GM10266 (cell line): ENCODE data around the gene ACVR1.

Experiments used
- DNase-seq: peaks from one replicate; pipeline ENCODE4 v3.0.0; 2012; ENCODE audit errors: extremely low spot score
- TF ChIP-seq, protein P1 (sequence below): IDR thresholded peaks from 2 replicates; pipeline ENCODE4 v1.5.1; 2012; ENCODE audit warnings: mild to moderate bottlenecking, low read depth; ENCODE audit not compliant: control insufficient read depth, insufficient read depth; ENCODE audit errors: missing control alignments

Gene ACVR1

DNA sequence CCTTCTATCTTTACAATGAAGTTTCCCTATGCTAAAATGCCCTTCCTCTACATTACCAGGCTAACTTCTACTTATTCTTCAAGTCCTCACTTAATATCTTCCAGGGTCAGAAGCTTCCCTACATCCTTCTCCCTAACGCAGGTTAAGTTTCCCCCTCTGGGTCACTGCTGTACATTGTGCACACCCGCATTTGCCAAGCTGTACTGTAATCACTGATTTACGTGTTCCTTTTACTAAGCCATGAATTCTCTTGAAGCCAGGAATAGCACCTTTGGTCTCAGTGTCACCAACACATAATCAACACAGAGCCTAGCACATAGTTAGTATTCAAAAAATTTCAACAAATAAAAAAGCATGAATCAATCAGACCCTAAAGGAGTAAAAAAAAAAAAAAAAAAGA, 22.3 kb downstream of the ACVR1 start:
- TF ChIP-seq, protein P1, sequence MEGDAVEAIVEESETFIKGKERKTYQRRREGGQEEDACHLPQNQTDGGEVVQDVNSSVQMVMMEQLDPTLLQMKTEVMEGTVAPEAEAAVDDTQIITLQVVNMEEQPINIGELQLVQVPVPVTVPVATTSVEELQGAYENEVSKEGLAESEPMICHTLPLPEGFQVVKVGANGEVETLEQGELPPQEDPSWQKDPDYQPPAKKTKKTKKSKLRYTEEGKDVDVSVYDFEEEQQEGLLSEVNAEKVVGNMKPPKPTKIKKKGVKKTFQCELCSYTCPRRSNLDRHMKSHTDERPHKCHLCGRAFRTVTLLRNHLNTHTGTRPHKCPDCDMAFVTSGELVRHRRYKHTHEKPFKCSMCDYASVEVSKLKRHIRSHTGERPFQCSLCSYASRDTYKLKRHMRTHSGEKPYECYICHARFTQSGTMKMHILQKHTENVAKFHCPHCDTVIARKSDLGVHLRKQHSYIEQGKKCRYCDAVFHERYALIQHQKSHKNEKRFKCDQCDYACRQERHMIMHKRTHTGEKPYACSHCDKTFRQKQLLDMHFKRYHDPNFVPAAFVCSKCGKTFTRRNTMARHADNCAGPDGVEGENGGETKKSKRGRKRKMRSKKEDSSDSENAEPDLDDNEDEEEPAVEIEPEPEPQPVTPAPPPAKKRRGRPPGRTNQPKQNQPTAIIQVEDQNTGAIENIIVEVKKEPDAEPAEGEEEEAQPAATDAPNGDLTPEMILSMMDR = no peak
- no peak for DNase-seq

DNA sequence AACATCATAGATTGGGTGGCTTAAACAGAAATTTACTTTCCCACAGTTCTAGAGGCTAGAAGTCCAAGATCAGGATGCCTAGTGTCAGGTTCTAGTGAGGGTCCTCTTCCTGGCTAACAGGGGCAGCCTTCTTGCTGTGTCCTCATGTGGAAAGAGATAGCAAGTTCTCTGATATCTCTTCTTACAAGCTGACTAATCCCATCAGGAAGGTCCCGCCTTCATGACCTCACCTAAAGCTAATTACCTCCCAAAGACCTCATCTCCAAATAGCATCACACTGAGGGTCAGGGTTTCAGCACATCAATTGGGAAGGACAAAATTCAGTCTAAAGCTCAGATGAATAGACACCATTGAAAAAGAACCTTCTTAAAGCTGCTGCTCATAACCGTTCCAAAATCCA, 22.9 kb downstream of the ACVR1 start:
- TF ChIP-seq, protein P1 = no peak
- no peak for DNase-seq

DNA sequence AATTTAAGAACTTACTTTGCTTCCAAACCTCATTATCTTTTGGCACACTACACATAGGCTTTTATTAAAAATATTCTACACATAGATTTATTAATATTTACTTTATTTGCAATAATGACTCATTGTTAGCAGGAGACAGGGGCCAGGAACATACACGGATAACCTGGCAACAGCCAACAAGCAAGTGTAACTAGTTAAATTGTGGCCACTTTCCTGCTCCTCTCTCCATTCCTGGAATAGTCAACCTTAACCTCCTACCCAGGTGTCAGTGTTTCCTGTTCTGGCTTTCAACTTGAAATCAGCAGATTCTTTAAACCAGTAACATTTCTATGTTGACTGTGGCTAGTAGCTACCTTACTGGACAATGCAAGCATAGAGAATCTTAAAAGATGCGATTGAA, 26.5 kb downstream of the ACVR1 start:
- TF ChIP-seq, protein P1 = no peak
- DNase-seq = no peak

DNA sequence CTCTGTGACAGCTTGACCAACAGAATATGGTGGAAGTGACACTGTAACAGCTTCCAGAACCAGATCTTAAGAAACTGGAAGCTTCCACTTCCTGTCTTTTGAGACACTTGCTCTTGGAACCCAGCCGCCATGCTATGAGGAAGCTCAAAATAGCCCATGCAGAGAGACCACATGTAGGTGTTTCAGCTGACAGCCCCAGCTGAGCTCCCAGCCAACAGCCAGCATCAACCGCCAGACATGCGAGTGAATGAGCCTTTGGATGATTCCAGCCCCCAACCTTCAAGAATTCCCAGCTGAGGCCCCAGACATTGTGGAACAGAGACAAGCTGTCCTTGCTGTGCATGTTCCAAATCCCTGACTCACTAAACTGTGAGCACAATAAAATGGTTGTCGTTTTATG, 27.9 kb downstream of the ACVR1 start:
- DNase-seq = no peak
- TF ChIP-seq, protein P1 = no peak

DNA sequence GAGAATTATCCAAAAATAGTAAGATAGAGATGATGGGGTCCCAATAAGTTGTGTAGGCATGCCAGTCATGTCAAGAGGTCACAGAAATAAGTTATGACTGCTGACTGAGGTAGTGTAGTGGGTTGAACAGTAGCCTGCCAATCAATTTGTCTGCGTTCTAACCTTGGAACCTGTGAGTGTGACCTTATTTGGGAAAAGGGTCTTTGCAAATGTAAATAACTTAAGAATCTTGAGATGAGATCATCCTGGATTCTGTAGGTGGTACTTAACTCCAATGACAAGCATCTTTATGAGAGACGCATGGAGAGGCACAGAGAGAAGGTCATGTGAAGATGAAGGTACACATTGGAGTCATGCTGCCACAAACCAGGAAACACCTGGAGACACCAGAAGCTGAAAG, 31.0 kb downstream of the ACVR1 start:
- TF ChIP-seq, protein P1 = no peak
- no peak for DNase-seq

DNA sequence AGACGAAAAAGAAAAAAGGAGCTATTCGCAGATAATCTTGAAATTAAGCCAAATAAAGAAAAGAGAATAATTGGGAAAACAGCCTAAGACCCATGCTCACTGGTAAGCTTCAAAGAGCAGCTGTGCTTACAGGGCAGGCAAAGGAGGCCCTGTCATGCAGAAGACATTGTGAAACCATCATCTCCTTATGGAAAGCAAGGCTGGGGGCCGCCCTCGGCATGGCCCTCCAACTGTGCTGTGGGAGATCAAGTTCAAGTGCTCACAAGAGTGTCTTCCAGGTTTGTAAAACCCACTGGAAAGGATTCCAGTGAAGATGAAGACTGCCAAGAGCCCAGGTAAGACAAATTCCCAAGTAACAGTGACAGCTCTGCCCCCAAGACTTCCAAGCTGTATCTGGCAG, 32.2 kb downstream of the ACVR1 start:
- DNase-seq = no peak
- TF ChIP-seq, protein P1 = no peak

DNA sequence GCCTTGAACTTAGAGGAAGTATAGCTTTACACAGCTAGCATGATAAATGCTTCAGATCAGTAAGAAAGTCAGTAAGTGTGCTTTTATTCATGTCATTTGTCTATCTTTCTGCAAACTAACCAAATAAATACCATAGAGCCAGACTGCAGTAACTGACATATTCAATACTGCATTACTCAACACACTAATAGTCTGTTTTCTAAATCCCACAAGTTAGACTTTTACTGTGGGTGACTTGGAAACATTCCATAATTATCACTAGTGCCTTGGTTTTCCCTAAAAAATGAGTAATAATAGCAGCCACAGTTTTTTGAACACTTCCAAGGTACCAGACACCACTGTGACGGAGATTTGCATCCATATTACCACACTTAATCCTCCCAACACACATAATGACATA, 33.0 kb downstream of the ACVR1 start:
- TF ChIP-seq, protein P1 = no peak
- no peak for DNase-seq
